IPS-18c (cell line): ENCODE results near the gene SMIM29.

ENCODE experiments used
- H3K4me3 ChIP-seq: 2 replicates; pipeline ENCODE4 v1.7.0; 2013; ENCODE audit warnings: low read depth, mild to moderate bottlenecking, low read length, moderate library complexity; ENCODE audit not compliant: insufficient read depth
- H3K9me3 ChIP-seq: one replicate; pipeline ENCODE4 v1.6.1; 2013; ENCODE audit warnings: mild to moderate bottlenecking, low read length, moderate library complexity; ENCODE audit not compliant: control insufficient read depth, insufficient read depth

The SMIM29 gene

GRCh38 chr6:34207695-34208443 is 40.9 kb downstream of the SMIM29 start:
- Histone ChIP-seq H3K4me3 (no peak overlapping the region), H3K9me3 (no peaks in the 10 kb centered on the region)

DNA sequence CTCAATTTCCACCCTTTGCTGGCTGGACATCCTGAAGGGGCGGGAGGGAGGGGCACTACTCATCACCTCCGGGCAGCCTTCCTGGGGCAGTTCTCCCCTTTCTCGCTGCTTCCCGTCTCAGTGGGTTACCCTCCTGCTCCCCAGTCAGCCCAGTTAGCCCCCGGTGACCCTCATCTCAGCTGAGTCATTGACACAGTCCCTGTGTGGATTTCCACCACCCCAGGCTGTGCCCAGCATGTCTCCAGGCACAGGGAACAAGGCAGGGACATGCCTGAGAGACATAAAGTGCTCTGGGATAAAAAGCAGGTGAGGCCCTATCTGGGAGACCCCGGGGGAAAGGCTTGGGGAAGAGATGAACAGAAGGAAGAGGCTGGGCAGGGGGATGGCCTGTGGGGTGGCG is 42.1 kb downstream of the SMIM29 start:
- Histone ChIP-seq H3K9me3 (no peaks in the 10 kb centered on the region), H3K4me3 (no peak overlapping the region)

DNA sequence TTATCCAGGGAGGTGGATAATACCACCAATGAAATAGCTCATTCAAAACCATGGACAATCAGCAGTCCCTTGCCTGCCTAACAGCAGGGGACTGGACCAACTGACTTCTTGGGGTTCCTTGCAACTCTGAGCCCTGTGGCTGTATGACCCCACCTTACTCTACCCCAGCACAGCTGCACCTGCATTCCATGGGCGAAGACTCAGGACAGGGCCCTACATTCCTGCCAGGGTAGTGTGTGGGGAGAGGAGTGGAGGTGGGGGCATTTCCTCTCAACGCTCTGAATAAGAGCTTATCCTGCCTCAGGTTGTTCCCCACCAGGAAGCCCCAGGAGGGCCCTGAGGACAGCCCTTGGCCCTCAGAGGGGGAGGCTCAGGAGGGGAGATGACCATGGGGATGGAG is 42.9 kb downstream of the SMIM29 start:
- Histone ChIP-seq H3K4me3 (no peak overlapping the region), H3K9me3 (no peaks in the 10 kb centered on the region)

GRCh38 chr6:34205466-34205865 is 43.3 kb downstream of the SMIM29 start:
- no peaks in the 10 kb centered on the region for H3K9me3 ChIP-seq

GRCh38 chr6:34204693-34205092 is 44.1 kb downstream of the SMIM29 start:
- no peaks in the 10 kb centered on the region for H3K9me3 ChIP-seq
- no peak overlapping the region for H3K4me3 ChIP-seq

More at GRCh38 chr6:34205466-34205865, 43.3 kb downstream of the SMIM29 start:
- no peak overlapping the region for H3K4me3 ChIP-seq

DNA sequence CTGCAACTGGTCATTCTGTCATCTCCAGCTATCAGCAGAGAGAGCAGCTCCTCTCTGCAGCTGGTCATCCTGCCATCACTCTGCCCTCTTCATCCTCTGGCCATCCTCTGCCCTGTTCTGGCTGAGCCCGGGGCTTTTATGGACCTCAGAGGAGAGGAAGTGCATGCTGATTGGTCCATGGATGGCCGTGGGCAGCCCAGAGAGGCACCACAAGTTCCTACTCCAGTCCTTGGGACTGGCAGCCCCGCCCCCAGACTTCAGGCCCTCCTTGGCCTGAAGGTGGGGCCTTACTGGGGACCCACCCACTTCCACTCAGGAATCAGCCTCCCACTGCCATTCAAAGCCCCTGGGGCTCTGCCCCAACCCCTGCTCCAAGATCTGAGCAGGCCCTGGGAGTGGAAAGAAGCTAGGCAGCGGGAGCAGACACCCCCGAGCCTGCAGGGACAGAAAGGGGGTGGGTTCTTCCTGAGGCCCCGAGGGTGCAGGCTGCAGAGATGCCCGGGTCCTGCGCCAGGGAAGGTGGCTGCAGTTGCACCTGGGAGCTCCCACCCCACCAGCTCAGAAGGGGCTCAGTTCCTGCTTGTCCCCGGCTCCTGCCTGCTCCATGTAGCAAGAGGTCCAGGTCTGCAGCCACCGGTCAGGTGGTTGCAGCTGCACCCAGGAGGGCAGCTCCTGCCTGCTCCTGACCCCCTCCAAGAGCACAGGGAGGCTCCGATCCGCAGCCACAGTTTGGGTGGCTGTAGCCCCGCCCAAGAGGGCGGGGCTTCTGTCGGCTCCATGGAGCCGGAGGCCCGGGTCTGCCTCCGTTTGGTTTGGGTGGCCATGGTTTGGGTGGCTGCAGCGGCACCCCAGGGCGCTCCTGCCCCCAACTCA is 46.2 kb downstream of the SMIM29 start:
- H3K4me3 ChIP-seq, result no peak overlapping the region; the same call in 1 of the 2 replicates
- no peaks in the 10 kb centered on the region for H3K9me3 ChIP-seq

- no peak overlapping the region for H3K4me3 ChIP-seq
- H3K9me3 ChIP-seq, result no peaks in the 10 kb centered on the region
Observed at GRCh38 chr6:34201455-34202107, 47.2 kb downstream of the SMIM29 start.

- Histone ChIP-seq H3K4me3 (no peak overlapping the region), H3K9me3 (no peaks in the 10 kb centered on the region)
Observed at GRCh38 chr6:34200340-34200971, 48.4 kb downstream of the SMIM29 start.

- Histone ChIP-seq H3K4me3 (no peak overlapping the region), H3K9me3 (no peaks in the 10 kb centered on the region)
Observed at GRCh38 chr6:34196833-34197195, 52.0 kb downstream of the SMIM29 start.
